ENCODE results near the gene ZC3H13.

DNA sequence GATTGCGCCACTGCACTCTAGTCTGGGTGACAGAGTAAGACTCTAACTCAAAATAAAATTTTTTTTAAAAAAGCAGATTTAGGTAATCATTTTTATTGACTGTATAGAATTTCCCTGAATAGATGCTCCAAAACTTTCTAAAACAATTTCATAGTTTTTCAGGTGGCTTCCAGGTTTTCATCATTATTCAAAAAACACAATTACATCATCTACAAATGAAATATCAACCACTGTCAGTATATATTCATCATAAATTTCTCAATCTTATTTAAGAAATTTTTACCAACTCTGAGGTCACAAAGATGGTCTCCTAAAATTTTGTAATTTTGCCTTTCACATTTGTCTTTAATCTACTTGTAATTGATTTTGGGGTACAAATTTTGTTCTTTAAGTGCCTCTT is 48.1 kb downstream of the ZC3H13 start:
- no peak for TF ChIP-seq EP300 (IDR thresholded peaks at IDR 0.05)
- TF ChIP-seq, protein P1, sequence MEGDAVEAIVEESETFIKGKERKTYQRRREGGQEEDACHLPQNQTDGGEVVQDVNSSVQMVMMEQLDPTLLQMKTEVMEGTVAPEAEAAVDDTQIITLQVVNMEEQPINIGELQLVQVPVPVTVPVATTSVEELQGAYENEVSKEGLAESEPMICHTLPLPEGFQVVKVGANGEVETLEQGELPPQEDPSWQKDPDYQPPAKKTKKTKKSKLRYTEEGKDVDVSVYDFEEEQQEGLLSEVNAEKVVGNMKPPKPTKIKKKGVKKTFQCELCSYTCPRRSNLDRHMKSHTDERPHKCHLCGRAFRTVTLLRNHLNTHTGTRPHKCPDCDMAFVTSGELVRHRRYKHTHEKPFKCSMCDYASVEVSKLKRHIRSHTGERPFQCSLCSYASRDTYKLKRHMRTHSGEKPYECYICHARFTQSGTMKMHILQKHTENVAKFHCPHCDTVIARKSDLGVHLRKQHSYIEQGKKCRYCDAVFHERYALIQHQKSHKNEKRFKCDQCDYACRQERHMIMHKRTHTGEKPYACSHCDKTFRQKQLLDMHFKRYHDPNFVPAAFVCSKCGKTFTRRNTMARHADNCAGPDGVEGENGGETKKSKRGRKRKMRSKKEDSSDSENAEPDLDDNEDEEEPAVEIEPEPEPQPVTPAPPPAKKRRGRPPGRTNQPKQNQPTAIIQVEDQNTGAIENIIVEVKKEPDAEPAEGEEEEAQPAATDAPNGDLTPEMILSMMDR (IDR thresholded peaks at IDR 0.05) = no peak
- TF ChIP-seq POLR2AphosphoS5 (IDR thresholded peaks at IDR 0.05) = no peak
- no peak for TF ChIP-seq POLR2A (IDR thresholded peaks at IDR 0.05; ENCODE audit: low read depth)

Data from esophagus muscularis mucosa (tissue), 4 donors.